ENCODE measurements around the gene CEP63. TPM values are rescaled to one million over a fixed set of nuclear protein-coding genes. Genes with fewer than 3 reads are reported as not detected.

Gene CEP63
- total and polyA plus RNA-seq, 9 donors: 16.6 to 74.1 (median 22.2) TPM

GRCh38 chr3:134622806-134623365, 137.0 kb downstream of the CEP63 start:
- no peak for TF ChIP-seq EP300 (IDR thresholded peaks at IDR 0.05)
- no peak for TF ChIP-seq POLR2A (IDR thresholded peaks at IDR 0.05)
- TF ChIP-seq, protein P1, sequence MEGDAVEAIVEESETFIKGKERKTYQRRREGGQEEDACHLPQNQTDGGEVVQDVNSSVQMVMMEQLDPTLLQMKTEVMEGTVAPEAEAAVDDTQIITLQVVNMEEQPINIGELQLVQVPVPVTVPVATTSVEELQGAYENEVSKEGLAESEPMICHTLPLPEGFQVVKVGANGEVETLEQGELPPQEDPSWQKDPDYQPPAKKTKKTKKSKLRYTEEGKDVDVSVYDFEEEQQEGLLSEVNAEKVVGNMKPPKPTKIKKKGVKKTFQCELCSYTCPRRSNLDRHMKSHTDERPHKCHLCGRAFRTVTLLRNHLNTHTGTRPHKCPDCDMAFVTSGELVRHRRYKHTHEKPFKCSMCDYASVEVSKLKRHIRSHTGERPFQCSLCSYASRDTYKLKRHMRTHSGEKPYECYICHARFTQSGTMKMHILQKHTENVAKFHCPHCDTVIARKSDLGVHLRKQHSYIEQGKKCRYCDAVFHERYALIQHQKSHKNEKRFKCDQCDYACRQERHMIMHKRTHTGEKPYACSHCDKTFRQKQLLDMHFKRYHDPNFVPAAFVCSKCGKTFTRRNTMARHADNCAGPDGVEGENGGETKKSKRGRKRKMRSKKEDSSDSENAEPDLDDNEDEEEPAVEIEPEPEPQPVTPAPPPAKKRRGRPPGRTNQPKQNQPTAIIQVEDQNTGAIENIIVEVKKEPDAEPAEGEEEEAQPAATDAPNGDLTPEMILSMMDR (IDR thresholded peaks at IDR 0.05): no peak
- Histone ChIP-seq H3K9me3 (no peaks in the 10 kb centered on the region), H3K27ac (no peak overlapping the region), H3K4me1 (ENCODE audit: insufficient read depth) (no peaks in the 10 kb centered on the region), H3K4me3 (no peak overlapping the region), H3K36me3 (no peaks in the 10 kb centered on the region), H3K27me3 (no peaks in the 10 kb centered on the region)
- 74 to 86% (median 85%) methylated on average over 5 of the region's 5 CpGs for WGBS, 3 donors
- DNase-seq: no peak
- intact Hi-C loops (cut with DNase I): no loop called here

GRCh38 chr3:134623615-134624245, 137.9 kb downstream of the CEP63 start:
- WGBS, 3 donors: 86 to 94% (median 90%) methylated on average over 7 of the region's 7 CpGs
- Histone ChIP-seq H3K27ac (no peak overlapping the region), H3K4me3 (no peak overlapping the region), H3K9me3 (no peaks in the 10 kb centered on the region), H3K36me3 (no peaks in the 10 kb centered on the region), H3K27me3 (no peaks in the 10 kb centered on the region), H3K4me1 (ENCODE audit: insufficient read depth) (no peaks in the 10 kb centered on the region)
- no peak for TF ChIP-seq EP300 (IDR thresholded peaks at IDR 0.05)
- TF ChIP-seq, protein P1 (IDR thresholded peaks at IDR 0.05): no peak
- no peak for TF ChIP-seq POLR2A (IDR thresholded peaks at IDR 0.05)
- intact Hi-C loops (cut with DNase I): no loop called here
- peak in 1 of 5 donors; percentile 10 for DNase-seq

Other genes starting within 250 kb of the CEP63 start
- gene RYK, start 235.2 kb upstream of the CEP63 start, total RNA-seq: 100 to 1,000 TPM; 100 to 171 (median 125) TPM
- gene RYK, start 235.2 kb upstream of the CEP63 start, polyA plus RNA-seq: 10 to 100 TPM; 78.1 to 94.9 TPM
- gene AMOTL2, start 111.6 kb upstream of the CEP63 start, total RNA-seq: 10 to 100 TPM; 20.5 to 60.4 (median 44.8) TPM
- gene AMOTL2, start 111.6 kb upstream of the CEP63 start, polyA plus RNA-seq: 10 to 100 TPM; 28.7 to 32.9 TPM
- gene ANAPC13, start 72 bp upstream of the CEP63 start, total RNA-seq: 10 to 100 TPM; 23.4 to 58.7 (median 42.6) TPM
- gene ANAPC13, start 72 bp upstream of the CEP63 start, polyA plus RNA-seq: 100 to 1,000 TPM in 1 of 2 donors, 10 to 100 TPM in 1; 55.9 to 104 TPM
- 1 to 10 TPM in 4 of 7 donors, under 1 TPM in 3; 0.48 to 5.2 (median 1.3) TPM for gene KY, start 165.0 kb downstream of the CEP63 start, total RNA-seq
- gene KY, start 165.0 kb downstream of the CEP63 start, polyA plus RNA-seq: under 1 TPM; 0.34 to 0.87 TPM